ENCODE results near the gene FRMD4A.
"Not testable (repeated sequence)": the region's sequence is repeated elsewhere in the genome, so short reads cannot be mapped to it uniquely, and the experiment has no call there.

Gene FRMD4A

DNA sequence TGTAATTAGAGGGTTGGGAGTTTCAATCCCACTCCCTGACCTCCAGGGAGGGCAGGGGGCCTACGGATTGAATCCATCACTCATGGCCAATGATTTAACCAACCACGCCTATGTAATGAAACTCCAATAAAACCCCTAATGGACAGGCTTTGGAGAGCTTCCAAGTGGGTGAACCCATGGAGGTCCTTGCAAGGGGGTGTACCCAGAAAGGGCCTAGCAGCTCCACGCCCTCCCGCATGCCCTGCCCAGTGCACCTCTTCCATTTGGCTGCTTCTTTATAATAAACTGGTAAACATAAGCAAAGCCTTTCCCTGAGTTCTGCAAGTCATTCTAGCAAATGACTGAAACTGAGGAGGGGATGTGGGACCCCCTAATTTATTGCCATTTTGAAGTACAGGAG lies 280.1 kb downstream of the FRMD4A start:
- no peak for DNase-seq (ENCODE audit: low read depth)

DNA sequence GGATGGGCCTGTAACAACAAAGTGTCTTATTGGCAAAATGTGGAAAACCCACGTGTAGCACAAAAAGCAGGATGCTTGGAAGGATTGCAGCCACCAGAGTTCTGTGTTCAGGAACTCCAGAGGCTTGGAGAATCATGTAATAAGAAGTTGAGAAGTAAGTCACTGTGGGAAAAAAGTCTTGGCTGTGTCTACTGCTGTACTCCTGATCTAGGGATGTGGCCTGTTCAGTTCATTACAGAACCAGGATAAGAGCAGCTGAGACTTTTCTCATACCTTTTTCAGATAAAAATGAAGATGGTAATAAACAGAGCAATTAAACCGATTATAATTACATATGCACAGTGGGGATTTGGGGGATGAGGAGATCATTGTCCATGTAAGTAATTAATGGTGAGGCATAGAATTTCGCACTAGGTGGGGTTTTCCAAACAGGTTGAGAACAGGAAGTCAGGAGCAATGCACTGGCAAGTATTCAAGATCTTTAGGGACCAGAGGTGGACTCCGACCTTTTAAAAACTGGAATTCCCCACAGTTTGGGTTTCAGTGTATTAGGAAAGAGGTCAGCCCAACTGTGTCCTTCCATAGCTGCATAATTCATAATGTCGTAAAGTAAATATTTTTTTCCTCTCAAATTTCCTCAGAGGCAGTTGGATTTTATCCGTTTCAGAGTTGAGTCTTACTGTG lies 281.7 kb downstream of the FRMD4A start:
- DNase-seq (ENCODE audit: low read depth), result no peak

DNA sequence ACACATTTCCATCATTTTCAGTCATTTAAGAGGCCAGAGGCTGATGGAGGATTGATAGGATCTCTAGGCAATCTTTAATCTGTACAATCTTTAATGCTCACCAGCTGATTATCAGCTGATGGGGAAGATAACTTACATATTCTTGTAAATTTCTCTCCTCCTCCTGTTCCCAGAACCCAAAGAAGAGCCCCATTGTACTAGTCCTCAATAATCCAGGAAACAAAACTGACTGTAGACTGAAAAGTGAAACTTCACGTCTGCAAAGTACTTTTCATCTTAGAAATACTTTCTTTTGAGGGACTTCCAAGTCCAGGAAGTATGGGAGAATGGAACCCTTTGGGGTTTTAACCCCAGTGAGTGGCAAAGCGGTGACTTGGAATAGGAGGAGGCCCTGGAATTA lies 283.3 kb downstream of the FRMD4A start:
- DNase-seq (ENCODE audit: low read depth), result no peak

DNA sequence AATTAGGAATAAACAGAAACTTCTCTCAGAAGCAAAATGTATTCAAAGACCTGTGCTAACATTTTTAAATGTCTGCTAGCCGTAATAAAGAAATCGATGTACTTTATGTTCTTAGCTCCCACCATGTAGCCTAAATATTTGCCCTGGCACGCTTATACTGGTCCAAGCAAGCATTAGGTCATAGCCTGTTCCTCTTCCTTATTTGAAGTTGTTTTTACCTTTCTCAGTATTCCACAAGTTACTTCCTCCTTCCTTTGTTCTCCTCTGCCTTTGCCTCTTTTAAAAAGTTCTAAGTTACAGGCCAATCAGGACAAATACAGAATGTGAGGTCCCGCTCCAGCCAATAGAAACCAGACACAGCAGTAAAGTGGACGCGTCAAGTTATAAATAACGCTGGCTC lies 288.7 kb downstream of the FRMD4A start:
- DNase-seq (ENCODE audit: low read depth), result not testable (repeated sequence)

DNA sequence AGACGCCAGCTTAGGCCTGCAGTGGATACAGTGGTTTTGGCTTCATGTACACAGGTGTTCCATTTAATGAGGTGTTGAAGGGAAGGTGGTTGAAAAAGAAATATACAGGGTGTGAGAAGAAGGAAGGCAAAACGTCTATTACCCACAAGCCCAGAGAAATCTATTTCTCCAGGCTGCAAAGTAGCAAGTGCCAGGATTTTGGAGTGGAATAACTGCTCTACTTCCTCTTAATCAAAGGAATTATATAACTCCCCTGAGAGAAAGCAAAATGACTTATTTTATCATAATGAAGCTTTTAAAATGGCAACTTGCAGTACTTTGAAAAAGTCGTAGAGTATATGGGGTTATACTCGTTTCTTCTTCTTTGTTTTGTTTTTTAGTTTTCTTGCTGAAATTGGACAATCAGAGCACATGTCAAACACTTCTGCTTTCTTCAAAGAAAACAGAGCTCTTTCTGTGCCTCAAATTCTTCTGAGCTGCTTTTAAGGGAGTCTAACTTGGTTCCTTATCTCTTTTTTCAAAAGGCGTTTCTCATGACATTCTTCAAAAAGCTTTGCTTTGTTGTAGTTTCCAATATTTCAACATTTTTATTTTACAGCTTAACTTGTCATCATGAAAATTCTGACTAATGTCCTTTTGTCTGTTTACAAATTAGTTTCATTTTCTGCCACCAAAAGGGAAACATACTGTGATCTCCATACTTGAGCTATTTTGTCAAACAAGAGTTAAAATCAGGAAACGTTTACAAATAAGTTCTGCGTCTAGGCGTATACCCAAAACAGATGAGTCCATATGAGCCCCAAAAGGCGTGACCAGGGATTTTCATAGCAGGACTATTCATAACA lies 289.7 kb downstream of the FRMD4A start:
- DNase-seq (ENCODE audit: low read depth), result no peak

DNA sequence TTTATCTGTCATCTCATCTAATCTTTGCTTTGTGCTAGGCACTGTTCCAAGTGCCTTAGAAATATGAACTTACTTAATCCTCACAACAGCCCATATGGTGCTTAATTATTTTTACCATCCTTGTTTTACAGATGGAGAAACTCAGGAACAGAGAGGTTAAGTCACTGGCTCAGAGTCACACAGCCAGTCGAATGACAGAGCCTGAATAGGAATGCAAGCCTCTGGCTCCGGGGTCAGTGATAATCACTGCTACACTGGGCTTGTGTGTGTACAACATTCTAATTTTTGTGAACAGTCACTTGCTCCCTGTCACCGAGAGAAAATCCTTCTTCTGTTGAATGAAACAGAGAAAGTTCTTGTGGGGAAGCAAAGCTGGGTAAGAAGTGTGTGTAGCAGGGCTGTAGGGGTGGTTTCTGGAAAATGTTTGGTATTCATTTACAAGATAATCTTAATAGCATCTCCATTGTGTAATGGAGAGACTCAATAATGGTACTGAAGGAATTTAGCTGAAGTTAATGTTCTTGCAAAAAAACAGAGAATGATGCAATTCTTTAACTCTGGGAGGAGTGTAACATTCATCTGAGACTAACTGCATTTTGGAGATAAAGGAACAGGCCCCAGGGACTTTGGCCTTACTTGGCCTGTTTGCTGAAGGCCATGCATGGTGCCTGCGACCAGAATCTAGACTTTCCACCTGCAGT lies 290.6 kb downstream of the FRMD4A start:
- DNase-seq (ENCODE audit: low read depth), result no peak

DNA sequence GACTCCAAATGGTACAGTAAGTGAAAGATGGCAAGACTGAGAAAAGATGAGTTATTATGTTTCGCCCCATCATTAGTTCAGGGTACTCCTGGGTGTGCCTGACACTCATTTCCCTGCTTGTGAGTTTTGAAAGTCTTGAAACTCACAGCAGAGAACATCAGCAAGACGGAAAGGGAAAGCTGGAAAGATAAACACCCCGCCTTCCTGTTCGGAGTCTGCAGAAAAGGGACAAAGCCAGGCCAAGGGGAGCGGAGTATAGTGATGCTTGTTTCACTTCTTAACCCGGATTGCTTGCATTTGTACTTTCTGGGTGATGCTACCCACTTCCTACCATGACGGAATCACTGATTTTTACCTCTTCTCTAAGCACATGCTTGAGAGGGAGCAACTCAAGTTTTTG lies 294.5 kb downstream of the FRMD4A start:
- no peak for DNase-seq (ENCODE audit: low read depth)

DNA sequence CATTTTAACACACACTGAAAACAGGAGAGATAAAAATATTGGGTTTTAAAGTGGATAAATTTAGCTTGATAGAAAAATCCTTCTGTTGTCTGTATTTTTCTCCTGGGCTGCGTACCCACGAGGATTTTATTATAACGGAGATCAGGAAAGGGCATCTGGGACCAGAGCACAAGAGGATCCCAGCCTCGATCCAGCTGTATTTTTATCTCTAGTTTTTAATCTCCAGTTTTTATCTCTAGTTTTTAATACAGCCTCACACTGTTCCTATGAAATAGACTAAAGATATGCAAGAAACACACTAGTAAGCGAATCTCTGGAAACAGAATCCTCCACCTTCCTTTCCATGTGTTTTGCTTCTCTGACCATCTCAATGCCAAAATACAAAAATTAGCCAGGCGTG lies 295.2 kb downstream of the FRMD4A start:
- DNase-seq (ENCODE audit: low read depth), result no peak

DNA sequence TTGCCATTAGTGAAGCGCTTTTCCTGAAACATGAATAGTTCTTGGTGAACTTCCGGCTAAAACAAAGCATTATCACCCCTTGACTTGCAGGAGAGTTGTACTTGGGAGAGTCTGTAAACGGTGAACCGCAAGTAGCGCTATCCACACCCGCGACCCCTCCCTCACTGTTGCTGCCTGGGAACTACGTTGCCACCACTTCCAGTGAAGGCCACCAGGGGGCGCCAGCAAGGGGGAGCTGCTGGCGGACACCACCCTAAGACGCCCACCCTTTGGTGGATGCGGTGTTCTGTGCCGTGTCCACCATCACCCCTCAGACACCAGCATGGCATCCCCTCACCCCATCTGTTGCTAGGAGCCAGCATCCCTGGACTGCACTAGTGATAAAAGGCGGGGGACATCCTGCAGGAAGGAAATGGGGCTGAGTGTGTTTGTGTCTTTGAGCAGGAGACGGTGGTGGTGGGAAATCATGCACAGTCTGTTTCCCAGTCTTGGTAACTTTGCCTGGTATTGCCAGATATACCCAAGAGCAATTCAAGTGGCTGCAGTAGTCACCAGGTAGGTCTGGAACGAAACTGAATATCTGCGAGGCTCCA lies 298.2 kb downstream of the FRMD4A start:
- DNase-seq (ENCODE audit: low read depth), result peak; percentile 24

DNA sequence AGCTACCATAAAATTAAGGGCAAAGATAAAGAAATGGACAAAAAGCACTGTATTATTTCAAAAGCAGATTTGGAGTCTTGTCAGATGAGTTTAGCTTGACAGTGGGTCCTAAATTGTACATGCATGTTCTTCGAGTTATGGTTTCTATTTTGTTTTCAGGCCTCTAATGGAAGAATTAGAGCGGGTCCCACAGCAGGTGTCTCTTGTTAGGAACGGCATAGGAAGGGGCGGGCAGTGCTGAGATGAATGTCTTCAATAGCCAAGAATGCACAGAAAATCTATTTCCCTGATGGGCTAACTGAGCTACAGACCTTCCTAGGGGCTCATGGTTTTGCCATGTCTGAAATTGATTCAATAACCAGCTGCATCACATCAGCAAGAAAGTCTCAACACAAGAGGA lies 304.4 kb downstream of the FRMD4A start:
- DNase-seq (ENCODE audit: low read depth), result no peak

DNA sequence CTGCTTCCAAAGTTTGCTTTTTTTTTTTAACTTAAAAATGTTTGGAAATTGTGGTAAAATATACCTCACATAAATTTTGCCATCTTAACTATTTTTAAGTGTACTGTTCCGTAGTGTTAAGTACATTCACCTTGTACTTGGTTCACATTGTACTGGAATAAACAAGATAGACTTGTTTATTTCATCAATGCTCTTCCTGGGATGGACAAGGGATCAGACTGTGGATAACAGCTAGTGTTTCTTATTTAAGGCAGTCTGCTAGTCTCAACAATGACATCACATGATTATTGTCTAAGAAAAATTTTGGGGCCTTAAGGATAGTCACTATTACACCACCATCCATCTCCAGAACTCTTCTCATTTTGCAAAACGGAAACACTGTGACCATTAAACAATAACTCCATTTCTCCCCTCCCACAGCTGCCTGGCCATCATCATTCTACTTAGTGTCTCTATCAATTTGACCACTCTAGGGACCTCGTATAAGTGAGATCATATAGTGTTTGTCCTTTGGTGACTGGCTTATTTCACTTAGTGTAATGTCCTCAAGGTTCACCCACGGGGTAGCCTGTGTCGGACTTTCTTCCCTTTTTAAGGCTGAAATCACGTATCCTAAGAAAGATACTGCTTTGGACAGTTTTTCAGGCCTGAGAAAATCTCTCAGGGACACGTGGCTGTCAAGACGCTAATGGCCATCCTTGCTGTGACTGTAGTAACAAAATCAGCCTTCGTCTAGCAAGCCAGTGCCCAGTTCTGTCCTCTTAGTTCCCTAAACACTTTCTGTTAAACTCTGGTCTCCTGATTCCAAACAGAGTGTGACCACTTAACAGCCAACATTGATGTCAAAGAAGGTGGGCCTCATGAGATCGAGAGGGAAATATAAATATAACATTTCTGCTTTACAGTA lies 305.2 kb downstream of the FRMD4A start:
- DNase-seq (ENCODE audit: low read depth), result no peak

DNA sequence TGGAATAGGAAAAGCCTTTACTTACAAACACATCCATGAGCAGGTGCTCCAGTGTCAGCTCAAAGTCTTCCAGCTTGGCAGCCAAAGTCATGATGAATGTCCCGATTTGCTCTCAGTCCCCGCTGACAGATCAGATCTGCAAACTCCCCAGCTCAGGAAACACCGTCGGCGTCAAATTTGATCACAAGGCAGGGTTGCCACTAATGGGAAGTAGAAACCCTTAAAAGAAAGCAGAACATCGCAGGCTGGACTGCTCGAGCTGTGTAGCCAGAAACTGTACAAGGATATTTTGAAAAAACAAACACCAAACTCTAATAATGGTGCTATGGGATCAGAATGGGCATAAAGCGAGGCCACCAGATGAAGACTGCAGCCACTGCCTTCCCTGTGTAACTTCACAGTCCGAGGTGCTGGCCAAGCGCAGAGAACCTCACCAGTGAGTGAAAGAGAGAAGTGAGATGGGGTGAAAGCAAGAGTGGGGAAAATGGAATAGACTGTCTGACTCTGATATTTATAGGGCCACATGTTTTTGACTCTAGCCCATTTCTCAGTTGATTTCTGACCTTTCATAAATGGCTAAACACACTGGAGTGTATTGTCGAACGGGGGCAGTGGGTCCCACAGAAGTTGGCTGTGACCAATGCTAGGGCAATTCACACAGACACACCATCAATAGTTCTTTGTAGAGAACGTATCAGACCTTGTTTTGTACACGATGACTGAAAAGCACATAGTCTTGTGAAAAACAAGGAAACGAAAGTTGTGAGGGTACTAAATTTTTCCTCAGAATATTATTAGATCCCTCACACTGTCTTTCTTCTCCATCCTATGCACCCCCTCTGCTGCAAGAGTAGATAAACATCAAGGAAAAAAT lies 306.2 kb downstream of the FRMD4A start:
- no peak for DNase-seq (ENCODE audit: low read depth)

DNA sequence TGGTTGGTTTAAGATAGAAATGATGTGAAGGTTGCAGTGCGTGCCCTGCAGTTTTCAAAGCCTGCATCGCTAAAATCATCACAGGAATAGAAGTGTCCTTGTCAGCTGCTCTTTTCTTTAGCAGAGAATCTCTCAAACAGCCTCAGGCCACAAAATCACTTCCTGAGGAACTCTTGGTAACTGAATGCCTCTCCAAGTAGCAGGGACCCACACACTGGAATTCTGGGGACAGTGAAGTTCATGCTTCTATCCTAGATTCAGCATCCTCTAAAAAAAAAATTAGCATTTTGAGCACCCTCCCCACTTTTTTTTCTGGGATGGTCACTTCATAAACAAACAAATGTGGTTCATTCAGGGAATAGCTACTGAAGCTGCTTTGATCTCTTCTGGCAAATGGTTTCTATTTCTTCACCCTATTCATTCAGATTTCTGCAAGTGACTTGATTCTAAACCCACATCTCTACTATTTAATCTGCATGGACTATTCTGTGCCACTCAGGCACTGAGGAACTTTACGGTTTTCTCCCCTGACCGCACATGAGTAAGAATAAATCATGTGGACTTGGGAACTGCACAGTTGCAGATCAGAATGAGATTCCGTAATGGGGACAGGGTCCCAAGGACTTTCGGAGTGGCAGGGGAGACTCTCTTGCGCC lies 306.9 kb downstream of the FRMD4A start:
- no peak for DNase-seq (ENCODE audit: low read depth)

DNA sequence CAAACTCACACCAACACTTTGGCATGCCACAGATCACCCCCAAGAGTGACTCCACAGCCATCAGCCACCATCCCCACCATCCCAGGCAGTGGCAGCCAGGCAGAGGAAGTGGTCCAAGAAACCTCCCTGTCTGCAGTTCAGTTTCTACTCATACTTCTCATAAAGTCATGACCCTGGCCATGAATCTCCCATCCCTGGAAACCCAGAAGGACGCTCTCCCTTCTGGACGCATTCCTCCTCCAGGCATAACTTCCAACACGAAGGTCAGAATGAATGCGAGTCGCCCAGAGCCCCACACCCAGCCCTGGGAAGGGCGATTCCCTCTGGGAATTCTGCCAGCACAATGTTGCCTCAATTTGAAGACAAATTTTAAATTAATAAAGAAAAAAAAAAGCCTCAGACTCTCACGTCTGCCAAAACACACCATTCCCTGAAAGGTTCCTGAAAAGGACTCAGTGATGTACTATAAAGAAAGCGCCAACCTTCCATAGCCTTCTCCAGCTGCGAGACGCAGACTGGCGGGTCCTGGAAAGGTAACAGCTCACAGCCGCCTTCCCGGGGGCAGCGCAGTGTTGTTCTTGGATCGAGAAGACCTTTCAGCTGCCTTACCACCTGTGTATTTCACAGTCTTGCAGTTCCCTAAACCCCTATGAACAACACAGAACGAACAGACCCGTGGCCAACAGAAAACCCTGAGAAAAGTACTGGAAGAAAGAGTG lies 307.6 kb downstream of the FRMD4A start:
- no peak for DNase-seq (ENCODE audit: low read depth)

DNA sequence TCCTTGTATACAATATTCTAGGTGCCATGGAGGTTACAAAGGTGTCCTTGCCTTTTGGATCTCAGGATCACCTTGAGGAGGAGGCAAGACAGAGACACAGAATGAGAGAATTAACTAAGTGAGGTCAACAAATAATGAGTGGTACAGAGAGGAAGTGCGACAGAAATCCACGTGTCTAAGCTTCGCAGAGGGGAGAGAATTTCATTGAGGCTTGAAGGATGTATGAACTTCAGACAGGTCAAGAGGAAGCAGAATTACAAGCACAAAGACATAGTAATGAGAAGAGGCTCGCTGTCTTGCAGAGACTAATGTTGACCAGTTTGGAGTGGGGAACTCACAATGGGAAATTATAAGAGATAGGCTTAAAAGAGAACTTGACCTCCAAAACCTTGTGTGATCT lies 308.7 kb downstream of the FRMD4A start:
- no peak for DNase-seq (ENCODE audit: low read depth)

DNA sequence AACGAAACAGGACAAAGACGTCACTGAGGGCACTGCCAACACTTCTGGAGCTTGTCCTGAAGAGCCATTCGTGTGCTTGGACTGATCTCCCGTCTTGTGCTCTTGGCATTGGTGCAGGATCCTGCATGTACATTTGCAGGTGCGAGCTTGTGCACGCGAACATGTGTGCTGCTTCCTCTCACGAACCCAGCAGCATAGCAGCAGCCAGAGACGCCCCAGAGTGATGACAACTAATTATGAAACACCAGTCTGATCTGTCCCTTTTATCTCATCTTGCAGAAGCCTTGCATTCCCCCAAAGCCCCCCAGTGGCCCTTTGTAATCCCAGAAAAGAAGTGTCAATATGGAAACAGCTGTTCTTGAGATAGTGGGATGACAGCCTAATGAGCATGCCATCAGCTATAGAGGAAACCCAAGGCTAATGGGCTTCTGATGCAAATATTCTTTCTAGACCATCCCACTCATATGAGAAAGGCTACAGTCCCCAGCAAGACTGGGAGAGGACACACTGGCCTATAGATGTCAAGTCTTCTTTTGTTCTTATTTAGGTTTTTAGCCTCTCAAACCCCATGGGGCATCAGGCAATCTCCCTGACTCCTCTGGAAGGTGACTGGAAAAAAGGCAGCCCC lies 310.6 kb downstream of the FRMD4A start:
- DNase-seq (ENCODE audit: low read depth), result no peak

DNA sequence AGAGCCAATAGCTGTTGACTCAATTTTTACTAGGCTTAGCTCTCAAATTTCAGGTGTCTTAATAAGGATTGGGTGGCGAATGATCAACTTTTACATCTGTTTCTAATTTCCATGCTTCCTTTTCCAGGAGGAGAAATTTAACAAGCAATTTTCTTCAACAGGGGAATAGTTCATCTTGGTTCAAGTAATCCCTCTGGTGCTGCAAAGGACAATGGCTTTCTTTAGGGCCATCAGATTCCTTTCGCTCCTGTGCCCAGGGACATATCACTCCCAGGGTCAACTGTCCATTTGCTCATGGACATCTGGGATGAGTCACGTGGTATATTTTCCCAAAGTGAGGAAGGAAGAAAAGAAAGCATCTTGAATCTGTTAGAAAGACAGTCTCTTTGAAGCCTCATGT lies 313.3 kb downstream of the FRMD4A start:
- no peak for DNase-seq (ENCODE audit: low read depth)

DNA sequence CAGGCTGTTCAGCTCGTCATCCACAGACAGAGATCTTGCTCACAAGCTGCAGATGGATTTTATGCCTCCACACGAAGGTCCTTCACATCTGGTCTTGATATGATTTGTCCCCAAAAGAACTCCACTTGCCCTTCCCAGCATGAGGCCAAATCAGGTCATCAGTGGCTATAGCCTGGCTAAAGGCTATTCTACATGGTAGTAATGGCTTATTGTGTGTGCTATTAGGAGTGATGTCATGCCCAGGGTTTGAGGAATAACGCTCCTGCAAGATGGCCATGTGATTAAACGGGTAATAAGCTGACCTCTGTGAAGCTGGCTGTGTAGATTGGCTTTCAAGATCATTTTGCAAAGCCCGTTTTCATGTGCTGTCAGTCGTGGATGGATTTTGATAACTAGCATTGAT lies 313.8 kb downstream of the FRMD4A start:
- no peak for DNase-seq (ENCODE audit: low read depth)

DNA sequence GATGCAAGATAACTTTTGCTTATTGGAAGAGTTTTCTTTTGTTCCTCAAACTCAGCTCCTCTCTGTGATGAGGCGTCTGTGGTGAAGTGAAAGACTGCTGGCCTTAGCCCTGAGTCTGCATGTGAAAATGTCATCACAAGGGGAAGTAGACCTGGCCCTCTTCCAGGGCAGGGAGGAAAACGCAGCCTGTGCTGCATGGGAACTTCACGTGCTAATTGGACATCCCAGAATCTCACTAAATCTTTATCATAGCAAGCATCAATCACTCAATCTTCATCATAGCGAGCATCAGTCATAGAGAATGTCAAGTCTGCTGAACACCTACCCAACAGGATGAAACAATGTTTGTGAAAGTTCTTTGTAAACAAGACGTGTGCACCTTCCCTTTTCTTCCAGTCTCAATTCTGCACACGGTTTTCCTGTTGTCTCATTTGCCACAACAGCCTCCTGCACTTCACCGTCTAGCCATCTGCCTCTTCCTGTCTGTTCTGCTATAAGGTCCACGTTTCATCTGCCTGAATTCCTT lies 314.6 kb downstream of the FRMD4A start:
- DNase-seq (ENCODE audit: low read depth), result no peak

Measured in activated T-helper 9 cell treated with anti-CD3 and anti-CD28 coated beads, Interleukin-2, amount 50 U/mL, for 16 hours (primary cell).